H54 (cell line): Measurements from ENCODE around the gene SERPINE1.

Experiments used
- DNase-seq: peaks from one replicate; pipeline ENCODE4 v3.0.0; 2011; ENCODE audit warnings: low spot score, mixed read lengths; ENCODE audit not compliant: insufficient read length
- FAIRE-seq: peaks from 3 replicates; lab custom pipeline; 2011; peaks lifted over from hg19 to GRCh38; lab: Jason Lieb, UNC
- POLR2A ChIP-seq: IDR thresholded peaks from 2 replicates; pipeline ENCODE4 v1.6.1; 2011; ENCODE audit warnings: low read depth, mild to moderate bottlenecking, low read length

The SERPINE1 gene

DNA sequence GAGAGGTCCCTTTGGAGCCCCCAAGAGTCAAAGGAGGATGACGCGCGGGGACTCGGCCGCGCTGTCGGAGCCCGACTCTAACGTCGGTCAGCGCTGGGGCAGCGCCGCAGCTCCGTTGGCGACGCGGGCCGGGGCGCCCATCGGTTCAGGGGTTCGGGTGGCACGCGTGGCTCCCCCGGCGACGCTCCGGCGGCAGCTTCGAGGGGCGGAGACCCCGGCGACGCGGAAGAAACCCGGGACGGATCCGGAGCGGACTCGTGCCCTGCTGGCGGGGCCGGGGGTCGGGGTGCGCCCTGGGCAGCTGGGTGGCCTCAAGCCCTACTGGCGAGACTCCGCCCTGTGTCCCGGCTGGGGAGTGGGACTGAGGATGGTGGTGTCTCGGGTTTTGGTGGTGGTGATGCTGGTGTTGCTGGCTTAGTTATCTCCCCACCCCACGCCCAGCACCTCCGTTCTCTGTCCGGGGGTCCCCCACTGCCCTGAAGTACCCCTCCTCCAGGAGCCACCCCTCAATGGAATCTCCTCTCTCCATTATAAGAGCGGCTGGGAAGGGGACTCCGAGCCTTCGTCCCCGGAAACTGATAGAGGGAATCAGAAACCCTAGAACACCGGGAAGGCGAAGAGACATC is 53.3 kb downstream of the SERPINE1 start, which contains the start of gene NAT16:
Gene NAT16, minus strand, starts transcription at position 164 of the 626 bp plus-strand sequence. CDS start 5,486 bp downstream, outside the sequence.
- TF ChIP-seq POLR2A, result no peak
- FAIRE-seq, result no peak
- DNase-seq, result no peak

DNA sequence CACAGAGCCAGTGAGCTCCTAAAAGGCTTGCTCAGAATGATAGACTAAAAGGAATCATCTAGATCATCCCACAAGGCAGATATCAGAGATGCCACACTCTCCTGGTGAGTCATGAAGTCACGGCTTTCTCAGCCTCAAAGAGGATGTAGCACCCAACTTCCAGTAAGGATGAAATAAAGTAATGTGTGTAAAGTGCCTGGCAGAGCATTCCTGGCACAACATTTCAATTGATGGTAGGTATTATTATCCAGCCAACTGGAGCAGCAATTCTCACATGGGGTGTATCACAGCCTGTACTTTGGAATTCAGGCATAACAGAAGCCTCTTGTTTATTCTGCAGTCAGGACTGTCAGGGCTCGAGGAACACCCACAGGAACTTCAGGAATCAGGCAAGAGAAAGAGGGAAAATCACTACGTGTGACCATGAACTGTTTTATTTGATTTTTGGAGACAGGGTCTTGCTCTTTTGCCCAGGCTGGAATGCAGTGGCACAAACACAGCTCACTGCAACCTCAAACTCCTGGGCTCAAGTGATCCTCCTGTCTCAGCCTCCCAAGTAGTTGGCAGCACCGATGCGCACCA is 58.4 kb downstream of the SERPINE1 start:
- DNase-seq, result no peak
- no peak for FAIRE-seq
- TF ChIP-seq POLR2A, result no peak

DNA sequence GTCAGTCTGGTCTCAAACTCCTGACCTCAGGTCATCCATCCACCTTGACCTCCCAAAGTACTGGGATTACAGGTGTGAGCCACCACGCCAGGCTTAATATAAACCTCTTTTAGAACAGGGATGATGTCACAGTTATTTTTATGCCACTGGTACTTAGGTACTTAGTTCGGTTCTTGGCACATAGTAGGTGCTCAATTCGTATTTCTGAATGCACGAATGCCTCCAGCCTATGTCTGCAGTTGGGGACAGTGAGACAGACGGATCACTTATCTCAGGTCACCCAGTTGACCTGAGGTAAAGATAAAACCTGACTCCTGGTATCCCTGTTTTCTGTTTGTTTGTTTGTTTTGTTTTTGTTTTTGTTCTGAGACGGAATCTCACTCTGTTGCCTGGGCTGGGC is 59.3 kb downstream of the SERPINE1 start:
- TF ChIP-seq POLR2A, result no peak
- DNase-seq (no peak), FAIRE-seq (no peak)

DNA sequence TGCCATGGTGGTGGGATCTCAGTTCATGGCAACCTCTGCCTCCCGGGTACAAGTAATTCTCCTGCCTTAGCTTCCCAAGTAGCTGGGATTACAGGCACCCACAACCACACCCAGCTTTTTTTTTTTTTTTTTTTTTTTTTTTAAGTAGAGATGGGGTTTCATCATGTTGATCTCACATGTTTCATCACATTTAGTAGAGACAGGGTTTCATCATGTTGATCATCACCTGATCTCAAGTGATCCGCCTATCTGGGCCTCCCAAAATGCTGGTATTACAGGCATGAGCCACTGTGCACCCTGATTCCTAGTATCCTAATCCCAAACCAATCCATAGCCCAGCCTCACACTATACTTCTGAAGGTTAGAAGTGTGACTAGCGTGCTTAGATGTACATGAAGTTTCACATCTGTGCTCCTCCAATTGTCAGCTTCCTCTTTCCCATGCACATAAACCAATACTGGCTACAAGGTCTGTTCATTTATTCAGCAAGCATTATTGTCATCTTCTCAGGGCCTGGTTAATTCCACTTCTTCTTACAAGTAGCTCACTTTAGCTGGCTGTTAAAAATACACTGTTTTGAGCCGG is 60.0 kb downstream of the SERPINE1 start:
- FAIRE-seq, result no peak
- TF ChIP-seq POLR2A, result no peak
- no peak for DNase-seq
